HG02623 (cell line): ENCODE results near the gene GIGYF2.

Experiments used
- ATAC-seq: cut with Tn5 transposase; IDR thresholded peaks from one replicate; pipeline ENCODE4 v1.9.1; 2021; ENCODE audit warnings: moderate library complexity; ENCODE audit not compliant: unreplicated experiment

The GIGYF2 gene

DNA sequence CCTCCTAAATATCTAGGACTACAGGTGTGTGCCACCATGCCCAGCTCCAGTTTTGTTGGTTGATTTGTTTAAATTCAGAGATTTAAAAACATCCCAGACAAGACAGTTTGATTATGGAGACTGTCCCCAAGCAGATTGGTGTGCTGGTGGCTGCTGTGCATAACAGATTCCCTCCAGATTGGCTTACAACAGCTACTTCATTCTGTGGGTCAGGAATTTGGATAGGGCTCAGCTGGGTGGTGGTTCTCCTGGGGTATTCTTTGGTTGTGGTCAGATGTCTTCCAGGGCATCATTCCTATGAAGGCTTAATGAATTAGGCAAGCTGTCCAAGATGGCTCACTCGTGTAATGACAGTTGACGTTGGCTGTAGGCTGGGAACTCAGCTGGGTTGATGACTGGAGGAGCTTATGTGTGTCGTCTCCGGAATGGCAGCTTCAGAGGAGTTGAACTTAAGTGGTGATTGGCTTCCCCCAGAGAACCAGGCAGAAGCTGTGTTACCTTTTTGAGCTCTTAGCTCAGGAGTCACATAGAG, 162.3 kb downstream of the GIGYF2 start:
- no peak for ATAC-seq

DNA sequence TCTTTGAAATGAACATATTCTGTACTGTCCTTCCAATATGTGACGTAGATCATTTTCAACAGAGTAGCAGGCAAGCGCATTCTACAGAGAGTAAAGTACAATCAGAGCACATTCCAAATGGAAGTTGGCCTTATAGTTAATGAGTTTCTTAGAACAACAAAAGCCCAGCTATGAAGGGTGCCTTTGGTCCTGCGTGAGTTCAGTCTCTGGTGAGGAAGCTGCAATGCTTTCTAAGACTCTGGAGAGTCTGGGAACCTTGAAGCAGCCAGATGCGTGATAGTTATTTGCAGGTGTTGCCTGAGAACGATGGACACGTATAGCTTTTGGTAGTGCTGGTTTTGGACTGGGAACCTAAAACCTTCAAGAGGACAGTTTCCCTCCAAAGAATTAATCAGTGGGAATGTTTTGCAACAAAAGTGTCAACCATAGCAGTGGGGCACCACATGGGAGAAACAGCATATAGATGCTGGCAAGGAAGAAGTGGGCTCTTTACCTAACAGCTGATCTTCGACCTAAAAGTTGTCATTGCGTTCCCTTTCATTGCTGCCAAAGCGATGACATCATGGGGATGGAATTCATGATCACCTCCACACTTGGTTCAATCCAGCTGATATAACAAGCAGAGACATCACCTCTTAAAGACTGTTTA, 163.6 kb downstream of the GIGYF2 start:
- ATAC-seq = no peak

DNA sequence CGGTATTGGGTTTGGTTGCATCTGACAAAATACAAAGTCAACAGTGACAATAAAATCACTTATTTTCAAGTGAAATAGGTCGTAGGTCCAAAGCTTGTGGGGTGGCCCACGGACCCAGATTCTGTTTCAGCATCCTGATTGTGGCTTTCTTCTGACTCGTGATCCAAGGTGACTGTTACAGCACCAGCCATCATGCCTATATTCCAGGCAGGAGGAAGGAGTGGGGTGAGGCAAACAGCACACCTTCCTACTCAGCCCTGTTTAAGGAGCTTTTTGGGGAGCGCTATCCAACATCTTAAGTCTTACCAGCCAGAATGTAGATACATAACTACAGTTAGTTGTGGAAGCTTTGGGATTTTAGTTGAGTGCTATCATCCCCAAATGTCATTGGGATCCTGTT, 164.2 kb downstream of the GIGYF2 start:
- no peak for ATAC-seq

DNA sequence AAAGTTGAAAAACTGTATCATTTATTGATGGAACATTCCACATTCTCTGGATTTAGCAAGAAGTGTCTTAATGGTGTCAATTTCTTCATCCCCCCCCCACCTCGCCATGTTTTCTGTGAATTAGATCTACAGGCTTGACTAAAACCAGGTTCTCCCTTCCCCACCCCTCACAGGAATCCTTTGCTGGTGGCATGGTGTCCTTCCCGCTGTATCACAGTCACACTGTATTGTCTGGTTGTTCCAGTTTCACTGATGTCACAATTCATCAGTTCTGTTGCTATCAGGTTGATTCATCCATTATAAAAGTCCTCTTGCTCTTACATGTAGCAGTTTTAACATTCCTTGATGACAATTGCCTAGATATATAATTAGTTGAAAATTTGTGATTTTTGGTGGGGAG, 166.9 kb downstream of the GIGYF2 start:
- no peak for ATAC-seq

DNA sequence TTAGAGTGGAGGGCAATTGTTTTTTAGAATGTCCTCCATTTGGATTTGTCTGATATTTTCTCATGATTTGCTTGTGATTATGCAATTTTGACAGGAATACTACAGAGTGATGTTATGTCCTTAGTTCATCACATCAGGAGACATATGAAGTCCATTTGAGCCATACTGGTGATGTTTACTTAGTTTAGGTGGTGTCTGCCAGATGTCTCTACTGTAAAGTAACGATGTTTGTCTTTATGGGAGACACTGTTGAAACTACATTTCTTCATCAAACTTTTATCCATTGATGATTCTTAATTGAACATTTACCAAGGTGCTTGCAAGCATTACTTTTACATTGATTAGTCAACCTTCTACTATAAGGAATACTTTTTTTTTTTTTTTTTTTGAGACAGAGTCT, 168.0 kb downstream of the GIGYF2 start:
- ATAC-seq = no peak

DNA sequence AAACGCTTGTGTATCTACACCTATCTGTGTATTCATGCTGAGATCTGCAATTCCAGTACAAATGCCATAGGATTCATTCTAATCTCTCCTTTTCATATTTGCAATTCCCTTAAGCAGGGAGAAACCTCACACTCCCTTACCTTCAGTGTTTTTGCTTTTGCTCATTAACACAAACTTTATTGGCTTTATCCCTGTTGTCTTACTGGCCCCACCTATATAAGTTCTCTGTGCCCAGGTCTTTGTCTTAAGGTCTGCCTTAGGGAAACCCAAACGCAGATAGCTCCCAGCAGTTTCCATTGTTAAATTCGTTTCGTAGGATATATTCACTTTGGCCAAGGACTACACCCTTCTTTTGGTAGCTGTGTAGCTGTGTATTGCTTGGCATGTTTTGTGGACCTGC, 169.0 kb downstream of the GIGYF2 start:
- ATAC-seq = no peak

DNA sequence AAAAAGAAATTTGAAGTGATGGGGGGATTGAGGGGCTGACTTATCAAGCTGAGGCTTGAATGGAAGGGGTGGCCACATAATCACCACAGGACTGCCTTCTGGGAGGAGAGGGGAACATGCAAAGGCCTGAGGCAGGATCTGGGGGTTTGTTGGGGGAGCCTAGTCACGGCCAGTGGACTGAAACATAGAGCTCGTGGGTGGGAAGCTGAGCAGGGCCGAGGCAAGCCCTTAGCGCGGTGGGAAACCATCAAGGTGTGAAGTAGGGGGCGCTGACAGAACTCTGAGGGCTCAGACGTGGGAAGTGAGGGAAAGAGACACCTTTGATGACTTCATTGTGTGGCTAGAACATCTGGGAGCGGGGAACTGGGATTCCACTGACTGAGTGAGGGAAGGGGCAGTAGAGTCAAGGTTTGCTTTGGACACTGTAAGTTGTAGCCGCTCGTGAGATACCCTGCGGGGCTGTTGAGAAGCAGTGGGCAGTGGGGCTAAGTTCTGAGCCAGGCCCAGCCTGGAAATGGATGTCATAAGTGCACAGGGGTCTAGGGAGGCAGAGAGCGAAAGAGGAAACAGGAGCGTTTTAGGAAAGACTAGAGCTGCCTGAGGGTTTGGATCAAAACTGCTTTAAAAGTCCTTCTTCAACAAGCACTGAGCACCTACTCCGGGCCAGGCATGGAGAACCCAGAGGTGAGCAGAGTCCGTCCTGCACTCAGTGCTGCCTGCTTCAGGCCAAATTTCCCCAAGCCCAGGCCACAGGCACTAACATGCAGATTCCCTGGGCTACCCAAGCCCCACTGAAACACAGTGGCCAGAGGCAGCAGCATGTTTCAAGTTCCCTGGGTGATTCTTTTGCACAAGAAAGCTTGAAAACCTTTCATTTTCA, 172.2 kb downstream of the GIGYF2 start:
- no peak for ATAC-seq

DNA sequence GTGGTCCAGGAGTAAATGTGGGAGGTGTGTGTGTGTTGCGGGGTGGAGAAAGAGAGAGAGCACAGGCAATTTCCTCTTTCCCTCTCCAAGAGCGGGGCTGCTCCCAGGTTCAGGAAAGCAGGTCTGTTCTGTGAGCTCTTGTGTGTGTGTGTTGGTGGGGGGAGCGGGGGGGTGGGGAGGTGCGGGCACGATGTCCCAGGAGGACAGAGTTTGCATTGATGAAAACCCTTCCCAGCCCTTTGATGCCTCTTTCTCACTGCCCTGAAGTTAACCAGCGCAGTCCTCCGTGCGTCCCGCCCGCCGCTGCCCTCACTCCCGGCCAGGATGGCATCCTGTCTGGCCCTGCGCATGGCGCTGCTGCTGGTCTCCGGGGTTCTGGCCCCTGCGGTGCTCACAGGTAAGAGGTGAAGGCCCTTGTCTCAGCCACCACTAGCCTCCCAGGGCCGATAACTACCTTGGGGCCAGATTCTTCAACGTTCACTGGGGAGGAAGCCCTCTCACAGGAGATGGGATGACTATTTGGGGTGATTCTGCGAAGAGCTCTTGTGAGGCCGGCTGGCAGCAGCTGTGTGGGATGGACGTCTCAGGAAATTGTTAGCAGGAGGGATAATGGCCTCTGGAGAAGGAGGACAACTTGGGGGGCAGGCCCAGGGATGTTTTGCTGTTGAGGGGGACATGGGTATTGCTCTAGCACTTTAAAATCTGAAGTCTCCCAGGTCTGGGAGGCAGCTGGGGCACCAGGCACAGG, 173.1 kb downstream of the GIGYF2 start, which contains the start of gene SNORC:
SNORC (plus strand) TSS at position 247 of the 748 bp plus-strand sequence; CDS start at position 325, 78 bp downstream.
- ATAC-seq = no peak

DNA sequence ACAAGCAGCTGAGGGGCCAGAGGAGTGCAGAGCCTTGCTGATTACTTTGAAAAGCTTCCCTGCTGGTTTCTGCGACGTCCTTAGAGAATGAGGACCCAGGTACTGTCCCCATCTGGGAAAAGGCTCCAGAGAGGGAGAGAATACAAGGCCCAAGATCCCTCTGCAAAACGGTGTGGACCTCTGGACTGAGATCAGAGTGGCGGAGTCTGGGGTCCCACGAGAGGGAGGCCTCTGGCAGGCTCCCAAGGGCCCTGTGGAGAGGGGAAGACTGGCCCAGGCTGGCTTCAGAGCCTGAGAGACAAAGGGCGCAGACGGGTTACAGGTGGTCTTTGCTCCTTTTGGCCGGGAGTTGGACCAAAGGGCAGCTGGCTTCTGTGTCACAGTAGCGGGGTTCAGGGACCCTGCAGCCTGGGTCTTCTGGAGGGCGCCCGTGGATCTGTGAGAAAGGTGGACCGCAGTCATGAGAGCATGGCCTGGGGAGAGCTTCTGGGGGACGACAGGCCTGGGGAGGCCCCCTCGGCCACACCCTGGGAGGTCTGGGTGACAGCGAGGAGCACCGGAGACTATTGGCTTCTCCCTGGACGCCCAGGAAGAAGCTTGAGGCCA, 173.7 kb downstream of the GIGYF2 start:
- ATAC-seq = no peak

DNA sequence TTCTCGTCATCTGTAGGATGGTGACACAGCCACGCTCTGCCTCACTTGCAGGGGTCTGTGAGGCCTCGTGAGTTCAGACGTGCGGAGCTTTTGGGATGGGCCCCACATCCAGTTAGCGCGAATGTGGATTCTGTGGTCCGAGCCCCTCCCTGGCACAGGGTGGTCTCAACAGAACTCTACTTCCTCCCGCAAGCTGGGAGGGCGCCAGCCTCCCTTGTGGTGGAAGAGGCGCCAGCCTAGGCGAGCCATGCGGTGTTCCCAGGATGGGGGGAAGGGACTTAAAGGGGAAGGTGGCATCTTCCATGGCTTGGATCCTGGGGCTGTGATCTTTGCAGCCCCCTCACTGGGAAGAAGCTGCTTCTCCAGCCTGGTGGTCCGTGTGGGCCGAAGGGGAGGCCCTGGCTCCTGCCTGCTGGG, 174.3 kb downstream of the GIGYF2 start:
- ATAC-seq = no peak

DNA sequence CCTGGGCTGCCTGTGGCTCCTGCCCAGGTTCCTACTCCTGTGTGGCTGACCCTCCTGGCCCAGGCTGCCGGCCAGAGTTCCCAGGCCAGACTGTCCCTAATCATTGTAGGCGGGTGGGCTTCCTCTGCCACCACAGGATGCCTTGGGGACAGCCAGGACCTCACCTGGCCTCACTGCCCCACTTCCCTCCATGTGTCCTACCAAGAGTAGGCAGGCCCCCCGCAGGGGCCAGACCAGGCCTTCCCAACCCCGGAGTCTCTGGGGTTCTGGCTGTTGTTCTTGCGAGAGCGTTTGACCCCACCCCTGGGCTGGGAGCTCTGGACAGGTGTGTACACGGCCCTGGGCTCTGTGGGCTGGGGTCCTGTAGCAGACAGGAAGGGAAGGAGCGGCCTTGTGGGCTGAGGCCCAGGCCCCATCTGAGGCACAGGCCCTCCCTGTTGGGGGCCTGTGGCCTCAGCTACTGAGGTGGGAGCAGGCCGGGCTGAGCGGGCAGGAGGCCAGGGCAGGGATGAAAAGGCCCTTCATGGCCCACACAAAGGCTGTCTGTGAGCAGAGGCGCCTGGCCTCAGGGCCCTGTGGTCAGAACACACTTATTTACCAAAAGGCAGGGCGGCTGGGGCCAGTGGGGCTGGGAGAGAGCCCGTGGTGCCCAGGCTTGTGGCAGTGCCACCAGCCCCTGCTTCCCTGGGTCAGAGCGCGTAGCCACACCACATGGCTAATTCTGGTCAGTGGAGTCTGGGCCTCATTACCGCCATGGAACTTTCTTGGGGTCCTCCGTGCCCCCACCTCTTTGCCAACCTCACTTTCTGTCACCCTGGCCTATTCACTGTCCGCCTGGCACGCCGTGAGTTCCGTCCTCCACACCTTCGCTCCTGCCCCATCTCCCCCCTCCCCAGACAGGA, 175.0 kb downstream of the GIGYF2 start:
- ATAC-seq = no peak

DNA sequence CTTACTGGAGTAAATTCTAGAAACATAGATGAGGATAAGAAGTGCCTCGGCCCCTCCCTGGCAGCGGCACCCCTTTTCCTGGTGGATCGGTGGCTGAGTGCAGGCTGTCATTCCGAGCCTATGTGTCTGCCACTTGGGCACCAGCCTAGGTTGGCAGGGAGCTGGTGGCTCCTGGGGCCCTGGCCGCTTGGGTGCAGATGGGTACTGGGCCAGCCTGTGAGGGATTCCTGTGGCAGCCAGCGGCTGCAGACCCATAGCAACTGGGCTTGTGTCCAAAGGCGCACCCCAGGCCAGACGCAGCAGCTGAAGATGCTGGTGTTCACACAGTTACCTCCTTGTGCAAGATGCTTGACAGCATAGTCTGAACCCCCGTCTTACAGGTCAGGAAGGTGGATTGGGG, 175.7 kb downstream of the GIGYF2 start:
- ATAC-seq = no peak

DNA sequence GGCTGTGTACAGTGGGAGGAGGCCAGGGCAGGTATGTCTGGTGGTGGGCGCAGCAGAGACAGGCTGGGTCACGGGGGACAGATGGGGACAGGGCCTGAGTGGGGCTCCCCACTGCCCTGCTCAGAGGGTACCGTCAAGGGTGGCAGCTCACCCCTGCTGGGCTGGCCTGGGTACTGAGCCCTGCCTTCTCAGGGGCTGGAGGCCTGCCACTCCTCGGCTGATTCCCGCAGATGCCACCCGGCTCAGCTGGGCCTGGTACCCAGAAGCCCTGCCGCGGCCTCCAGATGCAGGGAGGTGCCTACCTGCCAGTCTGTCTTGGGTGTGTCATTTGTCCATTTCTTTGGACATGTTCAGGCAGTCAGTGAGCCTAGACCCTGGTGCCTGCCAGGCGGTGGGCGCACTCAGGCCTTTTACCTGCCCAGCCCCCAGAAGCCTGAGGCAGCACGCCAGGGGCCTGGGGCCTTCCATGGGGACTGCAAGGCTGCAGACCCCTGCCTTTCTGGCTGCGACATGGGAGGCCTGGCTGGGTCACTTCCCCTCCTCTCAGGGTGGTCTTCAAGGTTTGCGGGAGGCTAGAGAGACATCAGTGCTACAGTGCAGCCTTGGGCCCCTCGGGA, 176.3 kb downstream of the GIGYF2 start:
- no peak for ATAC-seq

DNA sequence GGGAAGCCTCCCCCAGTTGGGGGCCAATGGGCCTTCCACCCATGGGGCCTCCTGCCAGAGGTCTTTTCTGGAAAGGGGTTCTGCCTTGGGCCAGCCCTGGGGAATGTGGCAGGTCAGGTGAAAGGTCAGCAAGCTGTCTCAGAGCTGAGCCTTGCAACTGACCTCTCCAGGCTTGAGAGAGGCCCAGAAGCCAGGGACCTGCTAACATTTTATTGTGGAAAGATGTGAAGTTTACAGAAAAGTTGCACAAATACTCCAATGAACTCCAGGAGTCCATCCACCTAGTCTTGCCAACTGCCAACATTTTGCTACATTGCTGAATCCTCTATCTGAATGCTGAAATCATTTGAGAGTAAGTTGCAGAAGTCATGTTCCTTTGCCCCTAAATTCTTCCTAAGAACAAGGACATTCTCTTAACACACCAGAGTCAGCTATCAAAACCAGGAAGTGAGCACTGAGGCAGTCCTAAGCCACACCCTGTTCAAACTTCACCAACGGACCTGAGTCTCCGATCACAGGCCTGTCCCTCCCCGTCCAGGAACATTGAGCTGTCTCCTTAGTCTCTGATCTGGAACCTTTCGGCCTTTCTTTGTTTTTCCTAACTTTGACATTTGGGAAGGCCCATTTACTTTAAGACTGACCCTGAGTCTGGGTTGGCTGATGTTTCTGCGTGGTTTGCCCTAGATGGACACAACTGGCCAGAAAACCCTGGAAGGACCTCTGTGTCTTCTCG, 176.9 kb downstream of the GIGYF2 start:
- ATAC-seq = no peak

DNA sequence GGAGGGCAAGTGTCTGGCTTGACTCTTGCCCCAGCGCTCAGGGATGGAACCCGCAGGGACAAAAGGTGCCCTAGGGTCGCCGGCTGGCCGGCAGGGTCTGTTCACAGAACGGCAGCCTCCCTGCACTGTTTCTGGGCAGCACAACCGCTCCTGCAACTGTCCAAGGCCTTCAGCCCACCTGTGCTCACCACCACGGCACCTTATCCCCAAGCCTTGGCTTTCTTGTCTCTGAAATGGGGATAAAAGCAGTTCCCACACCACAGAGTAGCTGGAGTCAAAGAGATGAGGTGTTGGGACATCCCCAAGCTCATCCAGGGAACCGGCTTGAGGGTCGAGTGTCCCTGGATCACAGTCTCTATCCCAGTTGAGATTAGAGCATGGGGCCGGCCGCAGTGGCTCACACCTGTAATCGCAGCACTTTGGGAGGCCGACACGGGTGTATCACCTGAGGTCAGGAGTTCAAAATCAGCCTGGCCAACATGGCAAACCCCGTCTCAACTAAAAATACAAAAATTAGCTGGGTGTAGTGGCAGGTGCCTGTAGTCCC, 177.6 kb downstream of the GIGYF2 start:
- no peak for ATAC-seq

DNA sequence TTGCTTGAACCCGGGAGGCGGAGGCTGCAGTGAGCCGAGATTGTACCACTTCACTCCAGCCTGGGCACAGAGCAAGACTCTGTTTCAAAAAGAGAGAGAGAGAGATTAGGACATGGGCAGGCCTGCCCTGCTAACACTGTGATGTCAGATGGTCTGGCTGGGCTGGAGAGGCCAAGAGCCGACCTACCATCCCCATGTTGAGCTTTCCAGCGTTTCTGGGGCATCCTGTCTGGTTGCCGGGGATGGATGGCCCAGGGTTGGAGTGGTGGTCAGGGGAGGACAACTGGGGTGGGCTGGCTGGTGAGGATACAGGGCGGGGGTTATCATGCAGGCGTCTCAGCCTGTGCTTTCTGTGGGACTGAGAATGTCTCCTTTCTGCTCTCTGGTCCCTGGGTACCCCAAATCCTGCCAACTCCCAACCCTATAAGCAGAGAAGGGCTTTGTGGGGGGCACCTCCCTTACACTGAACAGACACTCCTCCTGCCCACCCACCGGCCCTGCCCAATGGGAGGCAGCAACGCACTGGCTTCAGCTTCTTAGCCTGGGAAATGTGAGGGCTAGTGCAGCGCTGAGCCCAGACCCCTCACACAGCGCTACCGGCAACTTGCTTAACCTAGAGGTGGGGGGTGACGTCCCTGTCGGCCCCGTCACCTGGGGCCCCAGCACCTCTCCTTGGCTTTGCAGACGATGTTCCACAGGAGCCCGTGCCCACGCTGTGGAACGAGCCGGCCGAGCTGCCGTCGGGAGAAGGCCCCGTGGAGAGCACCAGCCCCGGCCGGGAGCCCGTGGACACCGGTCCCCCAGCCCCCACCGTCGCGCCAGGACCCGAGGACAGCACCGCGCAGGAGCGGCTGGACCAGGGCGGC, 178.4 kb downstream of the GIGYF2 start:
- no peak for ATAC-seq

DNA sequence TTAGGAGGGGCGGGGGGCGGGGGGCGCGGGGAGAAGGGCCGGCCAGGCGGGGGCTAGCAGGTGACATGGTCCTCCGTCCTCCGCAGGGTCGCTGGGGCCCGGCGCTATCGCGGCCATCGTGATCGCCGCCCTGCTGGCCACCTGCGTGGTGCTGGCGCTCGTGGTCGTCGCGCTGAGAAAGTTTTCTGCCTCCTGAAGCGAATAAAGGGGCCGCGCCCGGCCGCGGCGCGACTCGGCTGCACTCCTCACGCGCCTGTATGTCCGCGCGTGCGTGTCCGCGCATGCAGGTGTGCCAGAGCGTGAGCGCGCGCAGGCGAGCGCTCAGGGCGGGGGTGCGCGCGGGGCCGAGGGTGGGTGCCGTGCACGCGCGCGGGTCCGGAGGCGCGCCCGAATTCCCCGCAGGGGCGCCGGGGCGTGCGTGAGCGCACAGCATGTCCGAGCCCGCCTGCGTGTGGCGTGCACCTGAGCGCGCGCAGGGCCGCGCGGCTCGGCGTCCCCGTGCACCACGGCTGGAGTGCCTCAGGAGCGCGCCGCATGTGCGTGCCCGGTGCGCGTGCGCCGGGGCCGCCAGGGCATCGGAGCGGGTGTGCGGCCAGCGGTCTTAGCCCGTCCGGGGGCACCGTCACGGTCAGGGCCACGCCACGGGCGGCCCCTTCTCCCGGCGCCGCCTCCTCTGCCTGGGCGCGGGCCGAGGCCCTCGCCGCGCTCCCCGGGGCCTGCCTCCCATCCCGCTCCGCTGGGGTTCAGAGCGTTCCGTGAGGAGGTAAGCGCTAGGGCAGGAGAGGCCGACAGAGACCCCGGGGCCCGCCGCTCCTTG, 179.2 kb downstream of the GIGYF2 start:
- no peak for ATAC-seq
